ENCODE results near the gene CDX1.

CDX1 gene

DNA sequence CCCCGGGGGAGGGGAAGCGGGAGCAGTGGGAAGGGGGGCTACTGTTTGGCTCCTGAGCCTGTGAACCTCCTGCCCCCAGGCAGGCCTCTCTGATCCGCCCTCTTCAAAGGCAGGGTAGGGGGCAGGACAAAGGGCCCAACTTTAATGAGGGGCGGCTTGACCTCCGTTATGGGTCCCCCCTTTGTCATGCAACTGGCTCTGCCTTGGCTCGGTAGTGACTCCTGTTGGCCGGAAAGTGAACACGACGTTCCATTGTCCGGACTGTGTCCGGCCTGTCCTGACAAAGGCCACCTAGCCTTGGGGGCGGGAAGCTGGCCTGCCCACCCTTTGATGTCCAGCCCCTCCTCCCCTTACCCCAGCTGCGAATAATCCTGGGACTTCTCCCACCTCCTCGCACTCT is 1.3 kb downstream of the CDX1 start:
- H3K4me3 ChIP-seq (replicated peaks; ENCODE audit: insufficient read depth, low read length): no peak overlapping the region
- TF ChIP-seq, protein P1, sequence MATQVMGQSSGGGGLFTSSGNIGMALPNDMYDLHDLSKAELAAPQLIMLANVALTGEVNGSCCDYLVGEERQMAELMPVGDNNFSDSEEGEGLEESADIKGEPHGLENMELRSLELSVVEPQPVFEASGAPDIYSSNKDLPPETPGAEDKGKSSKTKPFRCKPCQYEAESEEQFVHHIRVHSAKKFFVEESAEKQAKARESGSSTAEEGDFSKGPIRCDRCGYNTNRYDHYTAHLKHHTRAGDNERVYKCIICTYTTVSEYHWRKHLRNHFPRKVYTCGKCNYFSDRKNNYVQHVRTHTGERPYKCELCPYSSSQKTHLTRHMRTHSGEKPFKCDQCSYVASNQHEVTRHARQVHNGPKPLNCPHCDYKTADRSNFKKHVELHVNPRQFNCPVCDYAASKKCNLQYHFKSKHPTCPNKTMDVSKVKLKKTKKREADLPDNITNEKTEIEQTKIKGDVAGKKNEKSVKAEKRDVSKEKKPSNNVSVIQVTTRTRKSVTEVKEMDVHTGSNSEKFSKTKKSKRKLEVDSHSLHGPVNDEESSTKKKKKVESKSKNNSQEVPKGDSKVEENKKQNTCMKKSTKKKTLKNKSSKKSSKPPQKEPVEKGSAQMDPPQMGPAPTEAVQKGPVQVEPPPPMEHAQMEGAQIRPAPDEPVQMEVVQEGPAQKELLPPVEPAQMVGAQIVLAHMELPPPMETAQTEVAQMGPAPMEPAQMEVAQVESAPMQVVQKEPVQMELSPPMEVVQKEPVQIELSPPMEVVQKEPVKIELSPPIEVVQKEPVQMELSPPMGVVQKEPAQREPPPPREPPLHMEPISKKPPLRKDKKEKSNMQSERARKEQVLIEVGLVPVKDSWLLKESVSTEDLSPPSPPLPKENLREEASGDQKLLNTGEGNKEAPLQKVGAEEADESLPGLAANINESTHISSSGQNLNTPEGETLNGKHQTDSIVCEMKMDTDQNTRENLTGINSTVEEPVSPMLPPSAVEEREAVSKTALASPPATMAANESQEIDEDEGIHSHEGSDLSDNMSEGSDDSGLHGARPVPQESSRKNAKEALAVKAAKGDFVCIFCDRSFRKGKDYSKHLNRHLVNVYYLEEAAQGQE (IDR thresholded peaks at IDR 0.05; ENCODE audit: insufficient replicate concordance, low read depth): no peak
- TF ChIP-seq POLR2AphosphoS5 (IDR thresholded peaks at IDR 0.05; ENCODE audit: low read depth): no peak
- DNase-seq (ENCODE audit: low read depth in 1 of 2, low spot score in 1 of 2): no peak
- H3K27me3 ChIP-seq (ENCODE audit: insufficient read depth, poor library complexity, severe bottlenecking): no peaks in the 10 kb centered on the region
- no peak overlapping the region for H3K27ac ChIP-seq (replicated peaks)

DNA sequence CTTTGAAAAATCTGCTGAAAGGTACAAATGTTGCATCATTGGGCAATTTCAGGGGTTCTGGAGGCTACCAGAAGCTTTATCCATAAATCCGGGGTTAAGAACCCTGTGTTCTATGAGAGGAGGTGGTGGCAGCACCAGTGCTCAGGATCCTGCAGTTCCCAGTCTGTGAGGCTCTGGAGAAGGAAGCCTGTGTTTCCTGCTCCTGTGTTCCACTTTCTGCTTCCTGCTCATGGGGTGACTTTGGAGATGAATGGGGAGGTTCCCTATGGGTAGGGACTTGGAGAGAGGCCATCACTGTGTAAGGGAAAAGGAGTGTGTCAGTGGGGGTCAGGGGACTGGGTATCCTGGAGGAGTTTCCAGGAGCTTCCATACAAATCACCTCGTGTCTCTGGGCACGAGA is 2.3 kb downstream of the CDX1 start:
- no peaks in the 10 kb centered on the region for H3K27me3 ChIP-seq (ENCODE audit: insufficient read depth, poor library complexity, severe bottlenecking)
- H3K27ac ChIP-seq (replicated peaks): no peak overlapping the region
- no peak for DNase-seq (ENCODE audit: low read depth in 1 of 2, low spot score in 1 of 2)
- H3K4me3 ChIP-seq (replicated peaks; ENCODE audit: insufficient read depth, low read length): no peak overlapping the region
- TF ChIP-seq, protein P2, sequence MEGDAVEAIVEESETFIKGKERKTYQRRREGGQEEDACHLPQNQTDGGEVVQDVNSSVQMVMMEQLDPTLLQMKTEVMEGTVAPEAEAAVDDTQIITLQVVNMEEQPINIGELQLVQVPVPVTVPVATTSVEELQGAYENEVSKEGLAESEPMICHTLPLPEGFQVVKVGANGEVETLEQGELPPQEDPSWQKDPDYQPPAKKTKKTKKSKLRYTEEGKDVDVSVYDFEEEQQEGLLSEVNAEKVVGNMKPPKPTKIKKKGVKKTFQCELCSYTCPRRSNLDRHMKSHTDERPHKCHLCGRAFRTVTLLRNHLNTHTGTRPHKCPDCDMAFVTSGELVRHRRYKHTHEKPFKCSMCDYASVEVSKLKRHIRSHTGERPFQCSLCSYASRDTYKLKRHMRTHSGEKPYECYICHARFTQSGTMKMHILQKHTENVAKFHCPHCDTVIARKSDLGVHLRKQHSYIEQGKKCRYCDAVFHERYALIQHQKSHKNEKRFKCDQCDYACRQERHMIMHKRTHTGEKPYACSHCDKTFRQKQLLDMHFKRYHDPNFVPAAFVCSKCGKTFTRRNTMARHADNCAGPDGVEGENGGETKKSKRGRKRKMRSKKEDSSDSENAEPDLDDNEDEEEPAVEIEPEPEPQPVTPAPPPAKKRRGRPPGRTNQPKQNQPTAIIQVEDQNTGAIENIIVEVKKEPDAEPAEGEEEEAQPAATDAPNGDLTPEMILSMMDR (IDR thresholded peaks at IDR 0.05; ENCODE audit: insufficient read depth, low read length): no peak
- TF ChIP-seq, protein P1 (IDR thresholded peaks at IDR 0.05; ENCODE audit: insufficient replicate concordance, low read depth): no peak
- TF ChIP-seq GABPA (IDR thresholded peaks at IDR 0.05; ENCODE audit: low read depth): no peak

DNA sequence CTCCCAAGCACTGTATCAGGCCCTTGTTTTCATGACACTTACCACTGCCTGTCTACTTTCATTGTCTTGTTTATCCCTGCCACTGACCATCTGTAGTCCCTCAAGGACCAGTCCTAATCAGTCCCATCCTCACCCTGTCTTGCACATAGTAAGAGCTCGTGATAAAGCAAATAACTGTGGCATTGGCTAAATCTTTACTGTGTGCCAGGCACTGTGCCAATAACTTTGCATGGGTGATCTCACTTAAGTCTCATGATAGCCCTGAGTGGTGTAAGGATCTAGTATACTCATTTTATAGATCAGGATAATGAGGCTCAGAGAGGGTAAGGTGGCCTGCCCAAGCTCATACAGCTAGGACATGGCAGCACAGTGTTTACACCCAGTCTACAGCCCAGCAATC is 5.6 kb downstream of the CDX1 start:
- H3K27me3 ChIP-seq (ENCODE audit: insufficient read depth, poor library complexity, severe bottlenecking): no peaks in the 10 kb centered on the region
- no peak overlapping the region for H3K27ac ChIP-seq (replicated peaks)
- DNase-seq (ENCODE audit: low read depth in 1 of 2, low spot score in 1 of 2): no peak
- no peak overlapping the region for H3K4me3 ChIP-seq (replicated peaks; ENCODE audit: insufficient read depth, low read length)
- TF ChIP-seq, protein P1 (IDR thresholded peaks at IDR 0.05; ENCODE audit: insufficient replicate concordance, low read depth): no peak
- TF ChIP-seq, protein P2 (IDR thresholded peaks at IDR 0.05; ENCODE audit: insufficient read depth, low read length): no peak
- no peak for TF ChIP-seq POLR2AphosphoS5 (IDR thresholded peaks at IDR 0.05; ENCODE audit: low read depth)
- TF ChIP-seq SPI1 (IDR thresholded peaks at IDR 0.05; ENCODE audit: borderline replicate concordance, low read depth): no peak
- no peak for TF ChIP-seq GABPA (IDR thresholded peaks at IDR 0.05; ENCODE audit: low read depth)

DNA sequence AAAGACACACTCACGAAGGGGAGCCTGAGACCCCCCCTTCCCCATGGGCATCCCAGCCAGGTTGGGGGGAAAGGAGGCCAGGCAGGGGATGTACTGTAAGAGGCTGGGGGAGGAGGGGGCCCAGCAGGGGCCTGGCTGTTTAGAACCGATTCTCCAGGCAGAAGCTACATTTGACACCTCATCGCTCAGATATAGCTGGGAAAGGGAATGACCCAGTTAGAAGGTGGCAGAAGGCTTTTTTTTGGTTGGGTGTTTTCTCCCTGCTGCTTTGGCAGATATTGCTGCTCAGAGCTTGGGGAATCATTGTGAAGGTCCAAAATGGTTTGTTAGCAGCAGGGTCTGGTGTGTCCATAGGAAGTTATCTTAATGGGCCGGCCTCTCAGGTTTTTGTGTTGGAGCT is 6.0 kb downstream of the CDX1 start:
- H3K27ac ChIP-seq (replicated peaks): no peak overlapping the region
- no peak for DNase-seq (ENCODE audit: low read depth in 1 of 2, low spot score in 1 of 2)
- no peak overlapping the region for H3K4me3 ChIP-seq (replicated peaks; ENCODE audit: insufficient read depth, low read length)
- TF ChIP-seq POLR2AphosphoS5 (IDR thresholded peaks at IDR 0.05; ENCODE audit: low read depth): no peak
- TF ChIP-seq, protein P2 (IDR thresholded peaks at IDR 0.05; ENCODE audit: insufficient read depth, low read length): no peak
- no peak for TF ChIP-seq SPI1 (IDR thresholded peaks at IDR 0.05; ENCODE audit: borderline replicate concordance, low read depth)
- TF ChIP-seq GABPA (IDR thresholded peaks at IDR 0.05; ENCODE audit: low read depth): no peak
- TF ChIP-seq, protein P1 (IDR thresholded peaks at IDR 0.05; ENCODE audit: insufficient replicate concordance, low read depth): no peak
- H3K27me3 ChIP-seq (ENCODE audit: insufficient read depth, poor library complexity, severe bottlenecking): no peaks in the 10 kb centered on the region

Data from HL-60 (cell line).